ENCODE results near the gene ORM2.

The ORM2 gene

GRCh38 chr9:114371973-114372917, 42.6 kb downstream of the ORM2 start:
- no peak for DNase-seq

- DNase-seq, result peak; percentile 91
Measured at GRCh38 chr9:114372921-114373448, 43.3 kb downstream of the ORM2 start.

- no peak for DNase-seq
Measured at GRCh38 chr9:114373960-114374730, 44.5 kb downstream of the ORM2 start.

- DNase-seq, result no peak
Measured at GRCh38 chr9:114374936-114375335, 45.3 kb downstream of the ORM2 start.

GRCh38 chr9:114375386-114376175, 45.9 kb downstream of the ORM2 start:
- DNase-seq, result no peak

- no peak for DNase-seq
Measured at GRCh38 chr9:114376586-114377445, 47.1 kb downstream of the ORM2 start.

GRCh38 chr9:114378016-114378415, 48.3 kb downstream of the ORM2 start:
- DNase-seq, result no peak

GRCh38 chr9:114378883-114379282, 49.2 kb downstream of the ORM2 start:
- no peak for DNase-seq
